K562 (cell line): ENCODE measurements around the gene KIF5A.

Source experiments
- CEBPZ ChIP-seq: fragments of 150-350 bp; IDR thresholded peaks from 2 replicates; pipeline ENCODE4 v1.6.1; 2014; ENCODE audit warnings: low read depth, mild to moderate bottlenecking, low read length, borderline replicate concordance
- CREB1 ChIP-seq, 2 experiments: sonication (generic) in 1 of 2; formaldehyde crosslinking in 1 of 2; IDR thresholded peaks; 2 replicates each; pipeline versions ENCODE4 v1.6.1 to v1.8.0; 2012 to 2022; ENCODE audit warnings: inconsistent platforms in 1 of 2, mild to moderate bottlenecking in 1 of 2, missing genetic modification reagents in 1 of 2, moderate library complexity in 1 of 2
- GABPA ChIP-seq: fragments of 200-800 bp; sonication (Bioruptor generic); conservative IDR thresholded peaks from 2 replicates; pipeline ENCODE4 v1.6.1; 2016; ENCODE audit warnings: low read depth, missing genetic modification characterization, missing compliant biosample characterization
- HMGXB4 ChIP-seq: sonication (generic); formaldehyde crosslinking; IDR thresholded peaks from 2 replicates; pipeline ENCODE4 v1.8.1; 2023; ENCODE audit warnings: mild to moderate bottlenecking, missing genetic modification reagents
- HOXB6 ChIP-seq: fragments of 250-450 bp; sonication (Bioruptor Pico); IDR thresholded peaks from 2 replicates; pipeline ENCODE4 v1.5.1; 2022; ENCODE audit warnings: mild to moderate bottlenecking, borderline replicate concordance
- MXI1 ChIP-seq: IDR thresholded peaks from 2 replicates; pipeline ENCODE4 v1.6.1; 2011; ENCODE audit warnings: low read depth, mild to moderate bottlenecking, improper control_type of control experiment, low read length
- NFIC ChIP-seq: fragments of 450-650 bp; IDR thresholded peaks from 2 replicates; pipeline ENCODE4 v1.6.1; 2017; ENCODE audit warnings: mild to moderate bottlenecking, inconsistent platforms
- PHF8 ChIP-seq: fragments of 200-600 bp; sonication (generic); IDR thresholded peaks from 2 replicates; pipeline ENCODE4 v1.6.1; 2012; ENCODE audit warnings: mixed run types, mild to moderate bottlenecking, inconsistent platforms, low read length, moderate library complexity, borderline replicate concordance
- SNIP1 ChIP-seq: fragments of 450-650 bp; IDR thresholded peaks from 2 replicates; pipeline ENCODE4 v1.7.1; 2017; ENCODE audit warnings: low read depth, mild to moderate bottlenecking
- ZNF224 ChIP-seq: sonication (generic); formaldehyde crosslinking; IDR thresholded peaks from 2 replicates; pipeline ENCODE4 v1.8.0; 2022; ENCODE audit warnings: mild to moderate bottlenecking, missing genetic modification reagents

GRCh38 chr12:57626111-57626920 lies 76.5 kb downstream of the KIF5A start:
- TF ChIP-seq HMGXB4 (CRISPR knock-in tag) (no peak), GABPA (tag) (no peak), ZNF224 (CRISPR knock-in tag) (no peak), CREB1 (IDR thresholded peaks at IDR 0.05) (no peak), CREB1 (CRISPR knock-in tag; IDR thresholded peaks at IDR 0.05) (no peak), CEBPZ (no peak), PHF8 (no peak), MXI1 (no peak), NFIC (no peak), HOXB6 (no peak), SNIP1 (no peak)
